GM10248 (cell line): ENCODE results near the gene RASSF8.

Experiments used
- CTCF ChIA-PET: fragments of 300-600 bp; sonication (Branson Sonifier 250); formaldehyde crosslinking; extraction: SDS; loops from one replicate; lab custom pipeline; 2021; ENCODE audit warnings: antibody characterized with exemption; lab: Yijun Ruan, JAX
- POLR2A ChIA-PET: fragments of 350-650 bp; sonication (Branson Sonifier 250); formaldehyde crosslinking; extraction: SDS; loops from one replicate; lab custom pipeline; 2020; ENCODE audit warnings: antibody characterized with exemption; lab: Yijun Ruan, JAX
- DNase-seq: peaks from one replicate; pipeline ENCODE4 v3.0.0; 2012; ENCODE audit errors: extremely low spot score
- TF ChIP-seq, protein P1 (sequence below): IDR thresholded peaks from 2 replicates; pipeline ENCODE4 v1.5.1; 2012; ENCODE audit warnings: mild to moderate bottlenecking, low read depth; ENCODE audit errors: extremely low read depth, missing control alignments, control extremely low read depth

The RASSF8 gene

DNA sequence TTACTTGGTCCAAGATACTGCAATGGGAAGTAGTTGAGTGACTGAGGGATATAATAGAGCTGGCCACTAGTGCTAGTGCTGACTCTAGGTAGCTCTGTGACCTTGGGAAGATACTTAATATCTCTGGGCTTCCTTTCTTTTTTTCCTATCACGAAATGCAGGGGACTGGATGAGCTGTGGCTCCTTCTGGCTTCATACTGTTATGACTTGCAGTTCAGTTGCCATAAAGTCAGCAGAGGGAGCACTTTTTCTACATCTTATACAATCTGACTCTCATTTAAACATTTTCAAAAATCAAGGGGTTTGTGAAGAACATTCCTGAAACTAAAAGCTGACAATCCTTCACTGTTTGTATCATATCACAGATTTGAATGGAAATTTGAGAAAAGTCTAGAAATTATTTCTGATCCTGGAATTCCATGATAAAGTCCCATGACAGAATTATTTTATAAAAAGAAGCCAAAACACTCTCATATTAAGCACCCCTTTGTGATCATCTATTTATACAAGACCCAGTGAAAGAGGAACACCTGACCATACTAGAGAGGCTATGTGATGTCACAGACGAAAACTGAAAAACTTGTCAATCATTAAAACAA, 161.0 kb downstream of the RASSF8 start:
- ChIA-PET POLR2A (no interaction called here), CTCF (interaction anchor here (0.7 to 2.7 kb wide), 22 partner anchors 13 to 727 kb away, joined by 3 to 13 read pairs (median 4); no protein-coding TSS in a partner anchor)
- TF ChIP-seq, protein P1, sequence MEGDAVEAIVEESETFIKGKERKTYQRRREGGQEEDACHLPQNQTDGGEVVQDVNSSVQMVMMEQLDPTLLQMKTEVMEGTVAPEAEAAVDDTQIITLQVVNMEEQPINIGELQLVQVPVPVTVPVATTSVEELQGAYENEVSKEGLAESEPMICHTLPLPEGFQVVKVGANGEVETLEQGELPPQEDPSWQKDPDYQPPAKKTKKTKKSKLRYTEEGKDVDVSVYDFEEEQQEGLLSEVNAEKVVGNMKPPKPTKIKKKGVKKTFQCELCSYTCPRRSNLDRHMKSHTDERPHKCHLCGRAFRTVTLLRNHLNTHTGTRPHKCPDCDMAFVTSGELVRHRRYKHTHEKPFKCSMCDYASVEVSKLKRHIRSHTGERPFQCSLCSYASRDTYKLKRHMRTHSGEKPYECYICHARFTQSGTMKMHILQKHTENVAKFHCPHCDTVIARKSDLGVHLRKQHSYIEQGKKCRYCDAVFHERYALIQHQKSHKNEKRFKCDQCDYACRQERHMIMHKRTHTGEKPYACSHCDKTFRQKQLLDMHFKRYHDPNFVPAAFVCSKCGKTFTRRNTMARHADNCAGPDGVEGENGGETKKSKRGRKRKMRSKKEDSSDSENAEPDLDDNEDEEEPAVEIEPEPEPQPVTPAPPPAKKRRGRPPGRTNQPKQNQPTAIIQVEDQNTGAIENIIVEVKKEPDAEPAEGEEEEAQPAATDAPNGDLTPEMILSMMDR = peak; percentile 54
- no peak for DNase-seq

DNA sequence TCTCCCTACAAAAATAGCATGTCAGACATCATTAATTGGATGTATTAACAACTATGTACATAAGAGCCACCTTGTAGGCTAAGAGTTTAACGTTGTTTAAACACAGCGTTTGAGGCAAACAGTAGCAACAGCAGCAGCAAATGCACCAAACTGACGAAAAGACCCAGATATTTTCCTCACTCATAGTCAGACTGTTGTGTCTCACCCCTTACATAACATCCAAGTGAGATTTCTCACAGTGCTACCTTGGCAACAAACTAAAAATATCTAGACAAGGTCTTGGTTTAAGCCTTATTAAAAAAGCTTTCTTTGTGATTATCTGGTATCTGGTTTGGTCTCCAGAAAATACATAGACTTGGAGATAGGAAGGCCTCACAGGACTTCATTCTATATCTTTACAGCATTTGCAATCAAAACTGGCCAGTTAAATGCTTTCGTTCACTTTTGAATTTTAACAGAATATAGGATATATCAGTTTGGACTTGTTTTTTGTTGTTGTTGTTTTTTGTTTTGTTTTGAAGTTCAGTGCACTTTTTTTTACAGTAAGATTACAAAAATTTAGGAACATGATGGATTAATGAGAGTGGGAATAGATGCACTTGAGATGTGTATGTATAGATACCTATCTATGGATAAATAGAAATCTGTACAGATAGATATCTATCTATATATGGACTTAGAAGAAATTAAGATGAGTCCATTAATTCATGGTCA, 162.2 kb downstream of the RASSF8 start:
- POLR2A ChIA-PET = no interaction called here
- CTCF ChIA-PET = interaction anchor here (0.7 to 3.1 kb wide), 8 partner anchors 10 to 349 kb away, joined by 3 to 13 read pairs (median 5); no protein-coding TSS in a partner anchor
- TF ChIP-seq, protein P1 = no peak
- no peak for DNase-seq

DNA sequence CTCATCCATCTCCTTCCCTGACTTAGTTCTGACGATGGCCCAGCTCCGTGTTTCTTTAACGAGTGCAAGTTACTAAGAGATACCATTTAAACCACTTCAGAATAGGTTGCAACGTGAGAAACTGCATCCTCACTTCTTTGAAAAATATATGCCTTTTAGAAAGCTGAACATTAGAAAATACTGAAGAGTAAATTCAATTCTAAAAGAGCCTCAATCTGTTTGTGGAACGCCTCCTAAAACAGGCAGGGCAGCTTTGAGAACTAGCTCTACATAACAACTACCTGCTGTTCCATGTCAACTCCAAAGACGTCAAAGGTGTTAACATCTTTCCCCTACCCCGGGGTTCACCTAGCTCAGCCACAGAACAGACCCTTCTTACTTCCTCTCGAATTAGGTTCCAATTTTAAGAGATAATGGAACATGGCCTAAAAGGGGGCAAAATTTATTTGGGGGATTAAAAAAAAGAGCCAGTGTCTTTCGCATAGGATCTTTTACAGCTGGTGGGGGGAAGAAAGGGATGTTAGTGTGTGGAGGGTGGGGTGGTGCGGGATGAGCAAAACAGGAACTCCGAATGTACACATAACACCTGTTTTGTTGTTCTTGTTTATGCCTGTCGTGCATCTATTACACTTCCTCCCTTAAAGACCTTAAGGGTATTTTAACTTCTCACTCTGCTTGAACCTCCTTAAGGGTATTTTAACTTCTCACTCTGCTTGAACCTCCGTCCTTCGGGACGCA, 163.0 kb downstream of the RASSF8 start:
- TF ChIP-seq, protein P1 = no peak
- CTCF ChIA-PET = interaction anchor here (0.8 to 3.1 kb wide), 12 partner anchors 11 to 581 kb away, joined by 3 to 13 read pairs (median 4); no protein-coding TSS in a partner anchor
- no peak for DNase-seq
- POLR2A ChIA-PET = no interaction called here

DNA sequence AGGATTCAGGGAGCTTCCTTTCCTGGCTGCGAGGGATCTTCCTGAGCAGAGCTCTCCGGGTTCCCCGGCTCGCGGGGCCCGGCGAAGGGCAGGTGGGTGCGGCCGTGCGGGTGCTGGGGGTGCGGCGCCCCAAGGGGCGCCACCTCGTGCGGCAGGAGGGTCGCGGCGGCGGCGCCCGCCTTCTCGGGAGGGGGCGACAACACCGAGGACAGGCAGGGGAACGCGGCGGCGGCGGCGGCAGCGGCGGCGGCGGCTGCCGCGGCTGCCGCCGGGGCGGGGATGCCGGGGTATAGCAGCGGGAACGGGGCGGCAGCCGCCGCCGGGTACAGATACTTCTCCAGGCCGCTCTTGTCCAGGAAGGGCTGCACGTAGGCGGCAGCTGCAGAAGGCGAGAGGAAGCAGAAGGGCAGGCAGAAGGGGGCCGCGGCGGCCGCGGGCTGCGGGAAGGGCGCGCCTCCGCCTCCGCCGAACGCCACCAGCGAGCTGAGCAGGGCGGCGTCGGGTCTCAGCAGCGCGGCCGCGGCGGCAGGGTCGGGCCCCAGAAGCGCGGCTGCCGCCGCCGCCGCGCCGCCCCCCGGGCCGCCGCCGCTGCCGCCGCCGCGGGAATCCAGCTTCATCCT, 163.7 kb downstream of the RASSF8 start:
- ChIA-PET CTCF (interaction anchor here (0.8 to 3.1 kb wide), 13 partner anchors 7 to 580 kb away, joined by 3 to 13 read pairs (median 4); no protein-coding TSS in a partner anchor), POLR2A (no interaction called here)
- peak; percentile 42 for DNase-seq
- TF ChIP-seq, protein P1 = no peak

DNA sequence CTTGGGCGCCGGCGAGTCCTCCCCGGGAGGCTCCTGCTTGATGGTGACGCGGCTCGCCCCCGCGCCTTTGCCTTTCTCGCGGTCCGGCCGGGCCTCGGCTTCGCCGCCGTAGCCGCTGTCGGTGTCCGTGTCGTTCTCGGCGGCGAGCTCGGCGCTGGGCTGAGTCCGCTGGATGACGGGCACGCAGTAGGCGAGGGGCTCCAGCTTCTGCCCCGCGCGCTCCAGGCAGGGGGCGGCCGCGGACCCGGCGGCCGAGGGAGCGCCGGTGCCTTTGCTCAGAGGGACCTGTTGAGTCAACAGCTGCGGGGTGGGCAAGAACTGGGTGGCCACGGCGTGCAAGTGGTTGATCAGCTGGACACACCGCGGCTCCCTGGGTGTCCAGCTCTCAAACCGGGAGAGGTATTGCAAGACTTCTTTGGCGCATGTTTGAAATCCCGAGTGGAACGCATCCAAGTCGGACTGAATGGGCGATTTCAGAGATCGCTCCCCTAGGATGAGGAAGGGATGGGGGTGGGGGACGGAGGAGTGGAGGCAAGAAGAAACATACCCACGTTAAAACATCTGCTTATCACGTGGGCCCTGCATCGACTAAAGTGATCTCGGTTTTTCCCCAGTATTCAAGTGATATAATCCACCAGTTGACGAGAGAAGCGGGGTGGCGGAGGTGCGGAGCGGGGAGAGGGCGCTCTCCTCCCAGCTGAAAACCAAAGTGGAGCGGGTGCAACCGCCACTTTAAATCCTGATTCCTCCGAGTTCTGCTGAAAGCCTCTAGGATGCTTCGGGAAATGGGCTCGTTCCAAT, 164.4 kb downstream of the RASSF8 start:
- CTCF ChIA-PET = interaction anchor here (0.8 to 3.1 kb wide), 13 partner anchors 8 to 579 kb away, joined by 3 to 13 read pairs (median 4); no protein-coding TSS in a partner anchor

More for the DNA sequence above, 164.4 kb downstream of the RASSF8 start:
- DNase-seq = peak; percentile 54
- TF ChIP-seq, protein P1 = peak; percentile 56
- POLR2A ChIA-PET = no interaction called here
